IPS DF 6.9 (cell line): ENCODE measurements around the gene MAB21L4.

Experiments
- DNase-seq: peaks from one replicate; pipeline ENCODE4 v3.0.0-alpha.2; 2013; ENCODE audit warnings: low read depth, low spot score
- H3K27ac ChIP-seq: one replicate; pipeline ENCODE4 v1.5.1; 2013; ENCODE audit warnings: low read length, control low read depth
- H3K27me3 ChIP-seq: 2 replicates; pipeline ENCODE4 v1.6.1; 2013; ENCODE audit warnings: mild to moderate bottlenecking, low read length; ENCODE audit not compliant: control insufficient read depth, insufficient read depth
- H3K36me3 ChIP-seq: 2 replicates; pipeline ENCODE4 v1.6.1; 2013; ENCODE audit warnings: low read length; ENCODE audit not compliant: control insufficient read depth, insufficient read depth
- H3K4me1 ChIP-seq: 2 replicates; pipeline ENCODE4 v1.6.1; 2013; ENCODE audit warnings: low read length; ENCODE audit not compliant: control insufficient read depth, insufficient read depth
- H3K4me3 ChIP-seq: 2 replicates; pipeline ENCODE4 v1.5.1; 2013; ENCODE audit warnings: mild to moderate bottlenecking, low read length
- H3K9me3 ChIP-seq: 2 replicates; pipeline ENCODE4 v1.6.1; 2013; ENCODE audit warnings: low read length, inconsistent platforms; ENCODE audit not compliant: control insufficient read depth, insufficient read depth
- WGBS: extraction: QIAGEN DNeasy Blood & Tissue Kit; methylation state at CpG from one replicate; pipeline ENCODE4 v1.1.7; 2013; ENCODE audit warnings: mixed read lengths, missing lambda C conversion rate; ENCODE audit not compliant: insufficient read length, insufficient coverage; 5-methylcytosine and 5-hydroxymethylcytosine counted together

Gene MAB21L4

GRCh38 chr2:240922982-240923537 lies 27.1 kb upstream of the MAB21L4 start:
- Histone ChIP-seq H3K9me3 (no peaks in the 10 kb centered on the region), H3K4me3 (no peak overlapping the region), H3K27ac (no peak overlapping the region), H3K4me1 (no peaks in the 10 kb centered on the region; the same call in 1 of the 2 replicates), H3K36me3 (no peaks in the 10 kb centered on the region; the same call in 1 of the 2 replicates), H3K27me3 (no peaks in the 10 kb centered on the region)
- WGBS: no CpG with 5 or more reads among the region's 15 CpGs
- DNase-seq: no peak

- H3K27me3 ChIP-seq: no peaks in the 10 kb centered on the region
- H3K27ac ChIP-seq: no peak overlapping the region
- no peak overlapping the region for H3K4me3 ChIP-seq
- no CpG with 5 or more reads among the region's 18 CpGs for WGBS
- no peak for DNase-seq
- no peaks in the 10 kb centered on the region; the same call in 1 of the 2 replicates for H3K36me3 ChIP-seq
- no peaks in the 10 kb centered on the region for H3K9me3 ChIP-seq
- no peaks in the 10 kb centered on the region; the same call in 1 of the 2 replicates for H3K4me1 ChIP-seq
Measured at GRCh38 chr2:240922245-240922981, 26.5 kb upstream of the MAB21L4 start.

GRCh38 chr2:240921995-240922244 lies 26.0 kb upstream of the MAB21L4 start:
- no peaks in the 10 kb centered on the region for H3K27me3 ChIP-seq
- WGBS: no CpG with 5 or more reads among the region's 1 CpG
- H3K36me3 ChIP-seq: no peaks in the 10 kb centered on the region; the same call in 1 of the 2 replicates
- DNase-seq: no peak
- no peak overlapping the region for H3K4me3 ChIP-seq
- peaks cover 1% of the 10 kb centered on the region; the same call in 1 of the 2 replicates for H3K4me1 ChIP-seq
- H3K9me3 ChIP-seq: no peaks in the 10 kb centered on the region
- H3K27ac ChIP-seq: no peak overlapping the region

- no peaks in the 10 kb centered on the region; the same call in 1 of the 2 replicates for H3K36me3 ChIP-seq
- no peaks in the 10 kb centered on the region for H3K27me3 ChIP-seq
- peaks cover 4% of the 10 kb centered on the region; the same call in 1 of the 2 replicates for H3K4me1 ChIP-seq
- no peaks in the 10 kb centered on the region for H3K9me3 ChIP-seq
- no CpG with 5 or more reads among the region's 13 CpGs for WGBS
- DNase-seq: no peak
- H3K27ac ChIP-seq: no peak overlapping the region
- no peak overlapping the region for H3K4me3 ChIP-seq
Measured at GRCh38 chr2:240921311-240921994, 25.5 kb upstream of the MAB21L4 start.

DNA sequence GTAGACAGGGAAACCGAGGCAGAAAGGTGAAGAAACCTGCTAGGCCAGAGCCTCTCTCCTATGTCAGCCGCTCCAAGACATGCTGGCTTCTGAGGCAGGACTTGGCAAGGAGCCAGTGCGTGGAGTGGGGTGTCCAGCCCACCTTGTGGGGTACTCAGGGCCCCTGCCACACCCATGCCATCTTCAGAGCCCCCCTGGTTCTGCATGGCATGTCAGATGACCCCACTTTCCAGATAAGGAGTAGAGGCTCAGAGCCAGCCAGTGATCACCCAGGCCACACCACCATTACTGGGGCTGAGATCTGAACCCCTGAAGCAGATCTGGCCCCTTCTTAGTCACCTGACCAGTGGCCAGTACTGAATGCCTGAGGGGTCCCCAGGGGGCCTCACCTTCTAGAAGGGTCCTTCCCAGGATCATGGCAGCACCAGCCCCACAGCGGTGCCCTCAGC lies 24.9 kb upstream of the MAB21L4 start:
- H3K9me3 ChIP-seq: no peaks in the 10 kb centered on the region
- H3K27me3 ChIP-seq: no peaks in the 10 kb centered on the region
- no peaks in the 10 kb centered on the region for H3K36me3 ChIP-seq
- H3K4me3 ChIP-seq: no peak overlapping the region
- no peak for DNase-seq
- peaks cover 4% of the 10 kb centered on the region; the same call in 1 of the 2 replicates for H3K4me1 ChIP-seq
- H3K27ac ChIP-seq: no peak overlapping the region
- WGBS: no CpG with 5 or more reads among the region's 4 CpGs

GRCh38 chr2:240919786-240920782 lies 24.1 kb upstream of the MAB21L4 start:
- no peak overlapping the region for H3K27ac ChIP-seq
- no peak for DNase-seq
- H3K36me3 ChIP-seq: no peaks in the 10 kb centered on the region
- no peak overlapping the region for H3K4me3 ChIP-seq
- H3K9me3 ChIP-seq: no peaks in the 10 kb centered on the region
- no peaks in the 10 kb centered on the region for H3K27me3 ChIP-seq
- no CpG with 5 or more reads among the region's 31 CpGs for WGBS
- peaks cover 4% of the 10 kb centered on the region; the same call in 1 of the 2 replicates for H3K4me1 ChIP-seq

GRCh38 chr2:240919161-240919781 lies 23.3 kb upstream of the MAB21L4 start:
- no CpG with 5 or more reads among the region's 19 CpGs for WGBS

GRCh38 chr2:240918258-240919091 lies 22.5 kb upstream of the MAB21L4 start:
- Histone ChIP-seq H3K27ac (no peak overlapping the region), H3K4me1 (0 out of 2 replicates have a peak, but pooled peaks cover 4% of the 10 kb centered on the region), H3K9me3 (no peaks in the 10 kb centered on the region), H3K36me3 (no peaks in the 10 kb centered on the region), H3K27me3 (no peaks in the 10 kb centered on the region), H3K4me3 (no peak overlapping the region)
- no CpG with 5 or more reads among the region's 36 CpGs for WGBS
- DNase-seq: no peak

More at GRCh38 chr2:240919161-240919781, 23.3 kb upstream of the MAB21L4 start:
- no peak overlapping the region for H3K4me3 ChIP-seq
- 0 out of 2 replicates have a peak, but pooled peaks cover 4% of the 10 kb centered on the region for H3K4me1 ChIP-seq
- H3K27ac ChIP-seq: no peak overlapping the region
- H3K36me3 ChIP-seq: no peaks in the 10 kb centered on the region
- no peak for DNase-seq
- H3K27me3 ChIP-seq: no peaks in the 10 kb centered on the region
- H3K9me3 ChIP-seq: no peaks in the 10 kb centered on the region

GRCh38 chr2:240917684-240918257 lies 21.8 kb upstream of the MAB21L4 start:
- Histone ChIP-seq H3K27ac (no peak overlapping the region), H3K4me1 (0 out of 2 replicates have a peak, but pooled peaks cover 4% of the 10 kb centered on the region), H3K36me3 (no peaks in the 10 kb centered on the region), H3K9me3 (no peaks in the 10 kb centered on the region), H3K27me3 (no peaks in the 10 kb centered on the region), H3K4me3 (no peak overlapping the region)
- WGBS: no CpG with 5 or more reads among the region's 10 CpGs
- DNase-seq: no peak
